ENCODE results near the gene HAUS3.
"Not testable (repeated sequence)": the region's sequence is repeated elsewhere in the genome, so short reads cannot be mapped to it uniquely, and the experiment has no call there.

Gene HAUS3

DNA sequence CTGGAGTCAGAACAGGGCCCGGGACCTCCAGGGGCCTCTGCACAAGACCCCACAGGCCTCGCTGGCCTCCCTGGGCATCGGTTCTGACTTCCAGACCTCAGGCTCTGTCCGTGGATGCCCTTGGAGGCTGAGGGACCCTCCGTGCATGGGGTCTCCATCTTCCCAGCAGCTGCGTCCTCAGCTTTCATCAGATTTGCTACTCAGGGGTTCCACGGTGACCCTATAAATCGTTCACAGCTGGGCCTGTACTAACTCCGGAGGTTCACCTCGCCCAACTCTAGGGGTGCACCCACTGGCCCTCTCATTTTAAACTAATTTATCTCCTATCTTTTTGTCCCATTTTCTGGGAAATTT lies 33.1 kb upstream of the HAUS3 start:
- not testable (repeated sequence) for DNase-seq

- DNase-seq: no peak
These were observed 32.6 kb upstream of the HAUS3 start for GRCh38 chr4:2274320-2275043.

DNA sequence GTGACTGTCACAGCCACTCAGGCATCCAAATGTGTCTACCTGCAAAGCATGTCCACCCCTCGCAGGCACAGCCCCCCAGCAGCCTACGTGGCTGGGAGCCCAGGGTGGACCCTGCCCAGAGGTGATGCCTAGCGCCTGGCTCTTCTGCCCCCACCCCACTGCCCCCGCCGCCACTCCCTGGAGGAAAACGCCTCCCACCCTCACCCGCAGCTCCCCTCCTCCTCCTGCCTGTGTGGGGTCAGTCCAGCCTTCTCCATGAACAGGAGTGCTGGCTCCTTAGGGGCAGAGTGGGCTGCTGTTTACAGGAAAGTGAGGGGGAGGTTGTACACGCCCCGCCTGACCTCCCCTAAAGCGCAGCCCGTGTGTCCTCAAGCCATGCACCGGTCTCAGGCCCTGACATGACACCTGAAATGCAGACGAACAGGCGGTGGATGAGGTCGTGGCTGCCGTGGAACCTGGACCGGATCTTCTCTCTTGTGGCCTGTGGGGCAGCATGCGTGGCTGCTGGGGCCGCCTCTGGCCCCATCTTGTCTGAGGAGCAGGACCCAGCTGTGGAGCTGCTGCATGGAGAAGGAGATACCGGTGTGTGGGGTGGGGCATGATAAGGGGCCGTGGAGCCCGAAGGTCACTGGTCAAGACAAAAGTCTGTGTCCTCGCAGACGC lies 31.9 kb upstream of the HAUS3 start:
- DNase-seq: no peak

- DNase-seq: no peak
These were observed 31.3 kb upstream of the HAUS3 start for GRCh38 chr4:2273221-2273620.

GRCh38 chr4:2272828-2273120 lies 30.9 kb upstream of the HAUS3 start:
- no peak for DNase-seq

GRCh38 chr4:2272026-2272827 lies 30.3 kb upstream of the HAUS3 start:
- DNase-seq: no peak

DNA sequence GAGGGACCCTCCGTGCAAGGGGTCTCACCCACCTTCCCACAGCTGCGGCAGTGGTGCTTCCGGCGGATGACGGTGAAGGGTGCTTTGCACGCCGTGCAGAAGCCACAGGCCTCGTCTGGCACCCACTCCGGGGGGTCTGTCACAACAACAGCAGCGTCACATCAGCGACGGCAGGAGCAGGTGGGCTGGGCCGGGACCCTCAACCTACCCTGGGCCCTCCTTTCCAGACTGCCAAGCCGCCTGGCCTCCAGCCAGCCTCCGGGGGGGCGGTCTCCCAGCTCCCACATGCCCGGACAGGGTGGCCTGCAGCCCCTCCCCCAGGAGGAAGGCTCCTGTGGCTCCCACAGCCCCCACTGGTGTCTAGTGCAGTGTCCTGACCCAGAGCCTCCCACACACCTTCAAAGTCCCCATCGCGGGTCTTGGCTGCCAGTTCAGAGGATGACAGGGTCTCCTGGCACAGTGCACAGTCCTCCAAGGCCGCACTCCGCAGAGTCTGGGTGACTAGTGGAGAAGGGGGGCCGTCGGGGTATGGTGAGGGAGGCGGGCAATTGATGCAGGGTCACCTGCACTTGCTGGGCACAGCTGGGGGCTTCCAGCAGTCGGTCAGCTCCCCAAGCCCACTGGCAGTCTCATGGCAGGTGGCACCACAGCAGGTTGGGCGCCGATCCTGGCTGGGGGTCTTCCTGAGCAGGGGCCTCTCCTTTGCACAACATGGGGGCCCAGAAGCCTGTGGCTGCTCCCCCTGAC lies 29.5 kb upstream of the HAUS3 start:
- no peak for DNase-seq

GRCh38 chr4:2270341-2271165 lies 28.6 kb upstream of the HAUS3 start:
- DNase-seq: no peak

- no peak for DNase-seq
These were observed 27.8 kb upstream of the HAUS3 start for GRCh38 chr4:2269618-2270163.

DNA sequence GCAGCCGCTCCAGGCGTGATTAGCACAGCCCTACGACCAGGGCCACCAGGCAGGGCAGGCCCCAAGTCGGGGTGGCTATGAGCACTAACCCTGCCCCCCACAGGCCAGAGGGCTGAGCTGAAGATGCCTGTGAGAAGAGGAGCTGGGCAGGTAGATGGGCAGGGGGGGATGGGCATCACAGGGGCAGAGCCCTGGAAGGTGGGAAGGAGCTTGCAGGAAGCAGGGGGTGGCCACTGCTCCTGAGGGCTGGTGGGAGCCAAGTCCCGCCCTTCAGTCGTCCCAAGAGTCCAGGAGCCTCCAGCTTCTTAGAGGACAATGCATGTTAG lies 27.2 kb upstream of the HAUS3 start:
- DNase-seq: no peak

DNA sequence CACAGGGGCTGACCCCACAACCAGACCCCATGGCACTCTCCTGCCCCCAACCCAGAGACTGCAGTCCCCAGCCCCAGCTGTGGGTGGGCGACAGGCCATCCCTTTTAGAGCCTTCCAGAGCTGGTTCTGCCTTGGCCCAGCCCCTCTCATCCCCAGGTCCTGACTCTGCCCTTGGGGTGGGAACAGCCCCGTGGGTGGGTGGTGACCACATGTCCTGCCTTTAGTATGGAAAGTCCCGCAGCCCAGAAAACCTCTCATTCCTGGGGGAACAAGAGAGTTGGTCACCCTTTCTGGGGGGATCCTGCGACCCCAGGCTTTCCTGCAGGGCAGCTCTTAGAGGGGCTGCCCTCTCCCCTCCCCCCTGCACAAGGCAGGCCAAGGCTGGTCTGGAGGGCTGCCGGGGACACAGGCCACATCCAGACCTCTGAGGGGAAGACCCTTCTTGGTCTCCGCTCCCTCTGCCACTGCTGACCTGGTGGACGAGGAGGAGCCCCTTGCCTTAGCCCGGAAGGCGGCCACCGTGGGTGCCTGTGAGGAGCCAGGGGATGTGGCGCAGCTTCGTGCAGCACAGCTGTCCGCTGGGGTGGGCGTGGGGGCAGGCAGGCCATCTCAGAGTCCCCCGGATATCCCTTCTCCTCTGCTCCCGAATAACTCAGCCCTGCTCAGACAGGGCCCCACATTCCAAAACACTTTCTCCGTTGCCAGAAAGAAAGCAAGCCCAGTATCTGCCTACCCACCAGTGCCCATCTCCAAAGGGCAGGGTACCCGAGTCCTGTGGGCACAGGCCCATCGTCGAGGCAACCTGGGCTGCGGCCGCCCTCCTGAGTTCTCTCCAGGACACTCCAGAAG lies 26.7 kb upstream of the HAUS3 start:
- DNase-seq: no peak

DNA sequence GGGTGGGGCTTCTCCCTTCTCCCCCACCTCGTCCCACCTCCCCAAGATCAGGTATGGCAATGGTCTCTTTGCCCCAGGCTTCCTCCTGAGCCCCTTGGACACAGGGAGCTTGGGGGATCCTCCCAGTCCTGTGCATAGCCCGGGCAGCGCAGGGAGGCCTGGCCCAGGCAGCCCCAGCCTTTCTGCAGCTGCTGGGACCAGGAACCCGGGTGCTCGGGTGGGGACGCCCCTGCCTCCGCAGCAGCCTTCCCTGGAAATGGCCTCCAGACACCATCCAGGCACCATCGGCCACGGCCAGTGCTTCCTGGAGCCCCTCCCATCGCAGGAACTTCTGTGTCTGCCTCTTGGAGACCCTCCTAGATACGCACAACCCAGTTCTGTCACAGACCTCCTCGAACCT lies 25.9 kb upstream of the HAUS3 start:
- no peak for DNase-seq

DNA sequence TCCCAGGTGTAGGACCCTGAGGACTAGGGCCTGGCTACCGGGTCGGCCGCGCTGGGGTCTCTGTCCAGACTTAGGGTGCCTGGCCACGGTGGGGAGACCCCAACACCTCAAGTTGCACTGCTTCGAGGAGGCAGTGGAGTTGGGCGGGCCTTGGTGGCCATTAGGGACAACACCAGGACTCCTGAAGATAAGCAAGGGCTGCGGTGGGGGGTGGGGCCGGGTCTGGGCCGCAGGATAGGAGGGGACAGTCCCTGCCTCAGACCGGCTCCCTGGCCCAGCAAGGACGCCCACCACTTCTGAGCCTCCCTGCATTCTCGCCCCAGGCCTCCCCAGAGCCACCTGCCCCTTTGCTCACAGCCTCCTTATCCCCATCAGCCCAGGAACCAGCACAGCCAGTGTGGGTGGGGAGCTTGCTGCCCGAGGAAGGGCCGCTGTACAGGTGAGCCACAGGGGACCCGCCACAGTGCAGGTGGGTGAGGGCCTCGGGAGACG lies 25.4 kb upstream of the HAUS3 start:
- no peak for DNase-seq

DNA sequence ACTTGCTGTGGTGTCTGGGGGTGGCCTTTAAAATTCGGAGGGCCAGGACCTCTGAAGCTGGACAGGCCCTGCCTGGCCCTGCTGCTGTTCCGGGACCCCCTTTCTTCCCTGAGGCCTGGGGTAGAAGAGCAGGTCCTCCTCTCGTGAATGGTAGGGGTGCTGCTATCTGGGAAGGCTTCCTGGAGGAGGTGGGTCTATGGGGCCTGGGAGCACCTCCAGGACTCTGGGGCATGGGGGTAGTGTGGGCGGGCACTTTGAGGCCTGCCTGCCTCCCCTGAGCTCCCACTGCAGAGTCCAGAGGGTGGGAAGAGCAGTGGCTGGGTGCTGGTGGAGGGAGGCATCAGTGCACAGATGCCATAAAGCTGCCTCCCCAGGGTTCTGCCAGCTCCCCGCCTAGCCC lies 24.9 kb upstream of the HAUS3 start:
- no peak for DNase-seq

- DNase-seq: no peak
These were observed 24.3 kb upstream of the HAUS3 start for GRCh38 chr4:2266181-2266580.

DNA sequence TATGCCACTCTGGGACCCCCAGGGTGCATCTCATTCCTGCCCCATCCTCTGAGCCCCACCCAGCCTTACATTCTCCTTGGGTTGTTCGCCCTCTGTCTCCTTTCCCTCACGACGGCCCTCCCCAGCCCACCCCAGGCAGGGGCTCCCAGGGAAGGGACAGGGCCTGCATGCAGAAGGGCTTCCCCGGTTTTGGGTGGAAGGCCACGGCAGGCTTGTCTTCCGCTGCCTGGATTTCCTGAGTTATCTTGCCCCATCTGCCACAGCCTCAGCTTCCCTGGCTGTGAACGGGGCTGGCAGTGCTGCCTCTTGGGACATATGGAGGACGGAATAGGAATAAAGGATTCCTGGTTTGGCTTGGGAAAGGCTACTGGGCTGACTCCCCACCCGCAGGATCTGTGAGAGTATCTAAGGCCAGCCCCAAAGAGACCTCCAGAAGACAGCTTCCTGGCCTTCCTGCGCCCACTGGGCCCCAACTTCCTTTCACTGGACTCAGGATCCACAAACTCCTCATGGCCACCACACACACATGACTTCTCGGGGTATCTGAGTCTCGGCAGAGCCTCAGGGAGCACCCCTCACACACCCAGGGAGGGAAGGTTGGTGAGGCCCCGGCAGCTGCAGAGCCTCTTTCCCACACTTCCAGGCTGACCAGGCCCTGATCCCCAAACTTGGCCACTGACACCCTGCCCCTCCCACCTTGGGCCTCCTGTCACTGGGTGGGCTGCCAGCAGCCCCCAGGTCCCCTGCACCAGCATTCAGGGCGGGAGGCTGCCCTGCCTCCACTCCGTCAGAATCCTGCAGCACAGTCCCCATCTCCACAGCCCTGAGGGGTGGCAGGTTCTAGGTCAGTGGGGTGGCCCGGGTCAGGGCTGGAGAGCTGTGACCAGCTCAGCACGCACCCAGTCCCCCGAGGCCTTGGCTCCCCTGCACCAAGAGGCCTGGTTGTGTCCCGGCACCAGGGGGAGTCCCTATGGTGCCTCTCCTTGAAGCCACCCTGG lies 23.5 kb upstream of the HAUS3 start:
- DNase-seq: no peak

DNA sequence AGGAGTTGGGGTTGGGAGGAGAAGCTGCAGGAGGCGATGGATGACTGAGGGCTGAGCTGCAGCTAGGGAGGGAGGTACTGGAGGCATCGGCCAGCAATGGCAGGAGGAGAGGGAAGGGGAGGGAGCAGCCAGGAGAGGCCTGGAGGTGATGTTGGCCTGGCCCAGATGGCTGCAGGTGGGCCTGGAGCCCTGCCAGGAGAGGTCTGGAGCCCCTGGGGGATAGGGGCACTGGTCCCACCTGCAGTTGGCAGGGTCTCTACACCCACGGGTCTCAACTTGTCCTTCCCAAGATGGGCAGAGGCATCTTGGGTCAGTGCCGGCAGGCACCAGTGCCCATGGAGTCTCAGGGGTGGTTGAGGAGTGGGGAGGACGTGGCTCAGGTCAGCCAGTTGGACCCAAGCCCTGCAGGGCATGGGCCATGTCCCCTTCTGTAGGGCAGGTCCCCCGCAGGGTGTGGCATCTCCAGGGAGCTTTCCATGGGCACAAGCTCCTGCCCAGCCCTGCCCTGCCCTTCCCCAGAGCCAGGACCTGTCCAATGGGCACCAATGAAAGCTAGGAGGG lies 22.6 kb upstream of the HAUS3 start:
- no peak for DNase-seq

GRCh38 chr4:2263926-2264321 lies 22.0 kb upstream of the HAUS3 start:
- DNase-seq: no peak

- DNase-seq: no peak
These were observed 21.0 kb upstream of the HAUS3 start for GRCh38 chr4:2262944-2263250.

Data from central memory CD4-positive, alpha-beta T cell (primary cell).